ENCODE measurements around the gene PAPSS1.

- TF ChIP-seq POLR2A (conservative IDR thresholded peaks at IDR 0.05) (no peak), ZNF280A (IDR thresholded peaks at IDR 0.05; ENCODE audit: low read depth, partially characterized antibody) (no peak), HDAC2 (IDR thresholded peaks at IDR 0.05) (no peak), MAFK (IDR thresholded peaks at IDR 0.05; ENCODE audit: low read length) (no peak), NFATC3 (IDR thresholded peaks at IDR 0.05) (no peak), FOXK2 (conservative IDR thresholded peaks at IDR 0.05 in 1 of 2, IDR thresholded peaks at IDR 0.05 in 1 of 2; ENCODE audit: low read depth in 2 of 2) (no peak), CEBPZ (IDR thresholded peaks at IDR 0.05; ENCODE audit: borderline replicate concordance, low read depth, low read length) (no peak), ETV5 (CRISPR knock-in tag; IDR thresholded peaks at IDR 0.05; ENCODE audit: low read depth) (no peak), CTCF (IDR thresholded peaks at IDR 0.05 in 2 of 3, conservative IDR thresholded peaks at IDR 0.05 in 1 of 3; ENCODE audit: insufficient read depth in 2 of 3, low read depth in 1 of 3, low read length in 3 of 3) (no peak), SAFB (IDR thresholded peaks at IDR 0.05; ENCODE audit: borderline replicate concordance, low read depth, low read length) (no peak), HMG20A (CRISPR knock-in tag; conservative IDR thresholded peaks at IDR 0.05) (no peak)
These were observed 100.3 kb downstream of the PAPSS1 start for GRCh38 chr4:107619731-107620130.

Measured in K562 (cell line).